ENCODE results near the gene SCAP.

DNA sequence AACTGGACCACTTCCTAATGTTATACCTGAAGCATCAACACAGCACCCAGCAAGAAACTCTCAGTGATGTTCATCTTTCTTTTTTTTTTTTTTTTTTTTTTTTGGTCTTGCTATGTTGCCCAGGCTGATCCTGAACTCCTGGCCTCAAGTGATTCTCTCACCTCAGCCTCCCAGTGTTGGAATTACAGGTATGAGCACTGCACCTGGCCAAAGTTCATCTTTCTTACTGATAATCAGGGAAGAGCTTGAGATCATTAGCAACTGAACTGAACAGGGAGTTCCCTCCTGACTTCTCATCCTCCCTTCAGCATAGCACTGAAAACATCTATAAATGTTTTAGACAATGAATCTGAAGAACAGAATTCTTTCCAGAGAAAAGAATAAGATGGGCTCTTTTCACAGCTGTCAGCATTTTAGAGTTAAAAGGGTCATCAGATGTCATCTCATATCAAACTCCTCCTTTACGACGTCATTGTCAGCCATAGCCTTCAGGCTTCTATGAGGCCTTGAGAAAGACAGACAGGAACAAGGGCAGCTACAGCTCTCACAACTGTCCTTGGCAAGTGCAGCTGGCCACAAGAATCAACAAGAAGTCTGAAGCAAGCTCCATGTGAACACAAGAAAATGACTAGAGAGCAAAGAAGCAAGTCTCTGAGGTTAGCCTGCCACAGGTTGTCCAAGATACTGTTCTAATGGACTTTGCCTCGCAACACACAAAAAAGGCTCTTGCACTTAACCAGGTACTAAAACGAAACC is 33.8 kb downstream of the SCAP start:
- TF ChIP-seq CTCF (IDR thresholded peaks at IDR 0.05) (no peak), POLR2A (IDR thresholded peaks at IDR 0.05) (no peak)
